ENCODE results near the gene FBXO34.

Gene FBXO34

GRCh38 chr14:55272922-55273321 lies 1.7 kb downstream of the FBXO34 start:
- no peak for DNase-seq (ENCODE audit: low read depth)

GRCh38 chr14:55274146-55274545 lies 2.9 kb downstream of the FBXO34 start:
- DNase-seq (ENCODE audit: low read depth), result no peak

- no peak for DNase-seq (ENCODE audit: low read depth)
These were observed 3.5 kb downstream of the FBXO34 start for GRCh38 chr14:55274751-55275150.

DNA sequence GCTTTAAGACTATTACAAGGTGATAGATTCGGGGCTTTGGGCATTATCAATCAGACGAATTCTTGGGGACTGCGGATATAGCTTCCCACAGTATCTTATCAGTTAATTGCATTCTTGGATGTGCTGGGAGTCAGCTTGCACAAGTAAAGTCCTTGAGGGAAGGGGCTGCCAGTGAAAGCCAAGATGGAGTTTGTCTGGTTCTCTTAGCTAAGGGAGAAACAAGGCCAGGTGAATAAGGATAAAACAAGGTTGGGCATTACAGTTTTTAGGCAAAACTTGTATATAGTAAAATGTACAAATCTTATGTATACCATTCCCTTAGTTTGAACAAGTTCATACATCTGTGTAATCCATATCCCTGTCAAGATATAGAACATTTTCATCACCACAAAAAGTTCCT lies 5.5 kb downstream of the FBXO34 start:
- no peak for DNase-seq (ENCODE audit: low read depth)

DNA sequence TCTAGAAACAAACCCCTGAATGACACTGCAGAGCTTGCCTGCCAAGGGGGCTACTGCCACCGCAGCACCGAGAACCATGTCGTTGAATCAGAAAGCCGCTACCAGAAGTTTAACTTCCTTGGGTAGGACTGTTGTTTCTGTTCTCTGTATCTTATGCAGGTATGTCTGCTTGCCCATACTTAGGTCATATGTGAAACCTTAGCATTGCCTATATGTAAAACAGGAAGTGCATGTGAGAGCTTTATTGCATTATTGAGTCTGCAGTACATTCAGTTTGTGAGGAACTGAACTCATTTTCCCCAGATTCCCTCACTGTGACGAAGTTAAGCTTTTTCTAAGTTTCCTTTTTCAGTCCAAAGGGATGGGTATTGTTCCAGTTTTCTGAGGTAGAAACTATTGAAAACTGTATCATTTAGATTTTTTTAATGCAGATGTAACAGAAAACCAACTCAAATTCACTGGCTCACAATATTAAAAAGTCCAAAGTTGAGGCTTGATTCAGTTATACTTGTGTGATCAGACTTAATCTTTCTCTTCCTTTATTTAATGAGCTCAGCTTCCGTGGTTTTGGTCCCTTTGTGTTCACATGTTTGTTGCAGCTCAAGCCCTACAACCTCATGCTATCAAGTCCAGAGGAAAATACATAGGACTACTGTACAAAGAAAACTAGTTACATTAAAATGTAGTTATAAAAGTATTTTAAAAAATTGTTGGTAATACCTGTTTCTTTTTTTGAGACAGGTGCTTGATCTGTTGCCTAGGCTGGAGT lies 6.9 kb downstream of the FBXO34 start:
- DNase-seq (ENCODE audit: low read depth), result no peak

- DNase-seq (ENCODE audit: low read depth), result no peak
These were observed 8.2 kb downstream of the FBXO34 start for GRCh38 chr14:55279384-55279783.

- DNase-seq (ENCODE audit: low read depth), result no peak
These were observed 10.2 kb downstream of the FBXO34 start for GRCh38 chr14:55281316-55281839.

DNA sequence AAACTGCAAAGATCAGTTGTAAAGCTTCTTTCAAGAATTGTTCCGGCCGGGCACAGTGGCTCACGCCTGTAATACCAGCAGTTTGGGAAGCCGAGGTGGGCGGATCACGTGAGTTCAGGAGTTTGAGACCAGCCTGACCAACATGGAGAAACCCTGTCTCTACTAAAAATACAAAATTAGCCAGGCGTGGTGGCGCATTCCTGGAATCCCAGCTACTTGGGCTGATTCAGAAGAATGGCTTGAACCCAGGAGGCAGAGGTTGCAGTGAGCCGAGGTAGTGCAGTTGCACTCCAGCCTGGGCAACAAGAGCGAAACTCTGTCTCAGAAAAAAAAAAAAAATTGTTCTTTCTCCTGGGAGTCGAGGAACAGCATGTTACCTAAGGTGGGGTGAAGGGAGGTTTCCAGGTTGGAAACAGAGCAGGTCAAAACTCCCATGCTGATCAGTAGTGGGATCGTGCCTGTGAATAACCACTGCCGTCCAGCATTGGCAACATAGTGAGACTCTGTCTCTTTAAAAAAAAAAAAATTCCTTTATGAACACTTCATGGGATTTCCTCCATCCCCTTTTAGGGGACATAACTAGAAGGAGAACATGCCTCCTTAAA lies 13.9 kb downstream of the FBXO34 start:
- no peak for DNase-seq (ENCODE audit: low read depth)

DNA sequence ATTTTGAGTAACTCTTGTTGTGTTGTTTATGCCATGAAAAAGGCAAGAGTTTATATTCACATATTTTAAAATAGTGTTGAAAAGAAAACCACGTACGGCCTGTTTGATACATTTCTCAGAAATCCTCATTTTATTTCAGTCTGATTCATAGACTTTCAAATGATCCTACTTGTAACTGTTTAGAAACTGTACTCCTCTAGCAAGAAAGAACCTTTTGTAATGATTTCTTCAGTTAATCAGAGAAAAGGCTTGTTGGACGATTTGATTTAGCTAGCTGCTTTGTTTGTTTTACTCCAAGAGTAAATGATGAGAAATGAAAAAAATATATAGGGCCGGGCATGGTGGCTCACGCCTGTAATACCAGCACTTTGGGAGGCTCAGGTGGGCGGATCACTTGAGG lies 17.2 kb downstream of the FBXO34 start:
- DNase-seq (ENCODE audit: low read depth), result no peak

DNA sequence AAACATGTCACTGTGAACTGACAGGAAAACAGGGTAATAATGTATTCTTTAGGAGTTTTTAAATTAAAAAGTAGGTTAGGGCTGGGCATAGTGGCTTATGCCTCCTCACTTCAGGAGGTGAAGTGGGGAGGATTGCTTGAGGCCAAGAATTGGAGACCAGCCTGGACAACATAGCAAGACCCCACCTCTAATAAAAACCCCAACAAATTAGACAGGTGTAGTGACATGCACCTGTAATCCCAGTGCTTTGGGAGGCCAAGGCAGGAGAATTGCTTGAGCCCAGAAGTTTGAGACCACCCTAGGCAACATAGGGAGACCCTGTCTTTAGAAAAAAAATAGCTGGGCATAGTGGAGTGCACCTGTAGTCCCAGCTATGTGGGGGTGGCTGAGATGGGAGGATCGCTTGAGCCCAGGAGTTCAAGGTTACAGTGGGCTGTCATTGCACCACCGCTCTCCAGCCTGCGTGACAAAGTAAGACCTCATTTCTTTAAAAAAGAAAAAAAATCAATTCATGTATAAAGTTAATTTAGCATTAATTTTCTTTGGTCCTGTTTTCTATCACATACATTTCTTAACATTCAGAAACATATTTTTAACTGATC lies 20.4 kb downstream of the FBXO34 start:
- DNase-seq (ENCODE audit: low read depth), result no peak

DNA sequence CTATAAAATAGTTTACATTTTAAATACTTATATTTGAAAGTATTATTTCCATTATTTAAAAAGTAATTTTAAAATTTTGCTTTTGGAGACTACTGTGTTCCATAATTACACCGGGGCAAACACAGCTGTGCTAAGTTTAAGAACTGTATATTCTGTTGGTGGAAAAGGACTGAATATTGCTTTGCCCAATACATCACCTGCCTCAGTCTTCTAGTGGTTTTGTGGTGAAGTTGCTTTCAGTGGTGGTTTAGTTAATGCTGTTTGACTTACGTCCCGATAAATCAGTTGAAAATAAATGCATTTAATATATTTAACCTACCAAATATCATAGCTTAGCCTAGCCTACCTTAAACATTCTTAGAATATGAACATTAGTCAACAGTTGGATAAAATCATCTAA lies 23.4 kb downstream of the FBXO34 start:
- DNase-seq (ENCODE audit: low read depth), result no peak

GRCh38 chr14:55297611-55298499 lies 26.6 kb downstream of the FBXO34 start:
- no peak for DNase-seq (ENCODE audit: low read depth)

GRCh38 chr14:55298500-55298822 lies 27.2 kb downstream of the FBXO34 start:
- DNase-seq (ENCODE audit: low read depth), result no peak

- DNase-seq (ENCODE audit: low read depth), result no peak
These were observed 30.4 kb downstream of the FBXO34 start for GRCh38 chr14:55301437-55302121.

GRCh38 chr14:55302367-55303124 lies 31.3 kb downstream of the FBXO34 start:
- DNase-seq (ENCODE audit: low read depth), result no peak

DNA sequence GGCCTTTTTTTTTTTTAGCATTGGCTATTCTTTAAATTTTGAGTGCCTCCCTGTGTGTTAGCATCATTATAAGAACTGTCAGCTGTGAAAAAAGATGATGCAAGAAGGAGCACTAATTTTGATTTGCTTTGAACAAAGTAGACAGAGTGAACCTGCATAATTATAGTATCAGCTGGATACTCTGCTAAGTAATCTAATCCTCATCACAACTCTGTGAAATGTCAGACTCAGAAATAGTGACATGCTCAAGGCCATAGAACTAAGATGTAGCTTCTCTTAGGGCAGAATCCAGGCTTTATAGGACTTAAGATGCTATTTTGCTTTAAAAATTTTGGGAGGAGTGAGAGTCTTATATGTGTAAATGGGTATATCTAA lies 31.9 kb downstream of the FBXO34 start:
- no peak for DNase-seq (ENCODE audit: low read depth)

DNA sequence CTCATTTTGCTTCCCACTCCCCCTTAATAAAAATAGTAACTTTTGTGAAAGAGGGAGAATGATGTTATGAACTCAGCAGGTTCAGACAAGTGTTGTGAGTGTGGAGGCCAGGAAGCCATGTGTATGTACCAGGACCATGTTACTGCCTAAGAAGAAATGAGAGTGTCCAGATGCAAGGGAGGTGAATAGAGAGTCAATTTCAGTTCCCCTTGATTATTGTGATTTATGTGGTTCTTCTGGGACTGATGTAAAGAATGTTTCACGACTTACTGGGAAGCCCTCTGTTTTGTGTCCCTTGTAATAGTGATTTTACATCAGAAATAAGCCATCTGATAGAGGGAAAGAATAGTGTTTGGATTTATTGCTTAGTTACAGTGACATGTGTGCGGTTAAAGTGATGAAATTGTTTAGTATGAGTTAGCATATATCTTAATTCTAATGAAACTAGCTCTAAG lies 32.5 kb downstream of the FBXO34 start:
- DNase-seq (ENCODE audit: low read depth), result no peak

DNA sequence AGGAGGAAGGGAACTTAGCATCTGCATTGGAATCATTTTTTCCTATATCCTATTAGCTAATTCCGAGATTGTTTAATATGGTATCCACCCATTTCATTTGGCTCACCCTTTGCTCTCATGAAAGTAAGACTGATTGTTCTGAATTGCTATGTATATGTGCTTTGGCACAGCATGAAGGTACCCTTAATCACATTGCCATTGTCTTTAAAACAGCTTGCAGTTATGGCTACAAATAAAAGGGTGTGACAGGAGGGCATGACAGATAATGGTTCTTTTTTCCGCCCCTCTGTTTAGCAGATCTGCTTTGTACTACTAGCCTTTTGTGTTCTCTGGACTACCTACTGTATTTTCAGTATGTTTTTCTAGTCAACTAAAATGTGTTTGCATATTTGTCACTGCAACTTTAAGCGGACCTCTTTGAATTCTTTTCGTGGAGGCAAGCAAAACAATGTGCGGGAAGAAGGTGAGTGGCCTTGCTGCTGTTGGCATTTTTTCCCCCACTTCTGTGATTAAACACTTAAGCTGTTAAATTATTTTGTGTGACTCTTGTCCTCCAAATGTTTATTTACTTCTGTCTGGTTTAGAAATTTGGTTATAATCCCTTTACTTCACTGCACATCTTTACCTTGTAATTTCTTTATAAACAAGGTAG lies 35.8 kb downstream of the FBXO34 start:
- no peak for DNase-seq (ENCODE audit: low read depth)

DNA sequence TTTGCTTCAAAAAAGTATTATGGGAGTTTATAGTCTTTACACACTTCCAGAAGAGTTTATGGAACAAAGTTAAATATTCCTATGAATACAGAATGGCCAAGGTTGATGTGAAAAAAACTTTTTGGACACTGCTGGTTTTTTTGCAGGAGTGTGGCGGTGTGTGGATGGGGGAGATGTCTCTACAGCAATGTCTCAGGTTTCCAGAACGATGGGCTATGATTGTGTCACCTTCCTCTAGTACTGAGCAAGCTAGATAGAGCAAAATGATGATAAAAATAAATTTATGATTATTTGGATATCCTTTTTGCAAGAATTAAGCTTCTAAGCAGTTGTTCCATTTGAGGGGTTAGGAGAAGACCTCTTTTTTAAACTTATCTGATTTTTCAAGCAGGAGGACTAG lies 37.9 kb downstream of the FBXO34 start:
- no peak for DNase-seq (ENCODE audit: low read depth)

GRCh38 chr14:55309761-55310365 lies 38.6 kb downstream of the FBXO34 start:
- no peak for DNase-seq (ENCODE audit: low read depth)

Data from activated gamma-delta T cell treated with anti-CD3 and anti-CD28 coated beads, Interleukin-2, amount 50 U/mL, for 16 hours (primary cell).